Gastrocnemius medialis (tissue), 4 donors: ENCODE data around the gene CDH23.

Experiments
- POLR2A ChIP-seq, 2 donors: fragments of 450-650 bp; IDR thresholded peaks; one replicate each; pipeline ENCODE4 v1.6.1; 2017; ENCODE audit warnings: antibody characterized with exemption in 2 of 2, mild to moderate bottlenecking in 2 of 2, moderate library complexity in 2 of 2
- TF ChIP-seq, protein P1 (sequence below), 5 experiments: fragments of 450-650 bp in 3 of 5; fragments of 200-600 bp in 2 of 5; sonication (generic) in 2 of 5; IDR thresholded peaks in 4 of 5; conservative IDR thresholded peaks in 1 of 5; 1 replicate in 4 of 5; 2 replicates in 1 of 5; pipeline ENCODE4 v1.5.1; 2016 to 2019; ENCODE audit warnings: antibody characterized with exemption in 5 of 5, mild to moderate bottlenecking in 3 of 5, moderate library complexity in 3 of 5

GRCh38 chr10:71805776-71806703 lies 409.3 kb downstream of the CDH23 start:
- TF ChIP-seq, protein P1, sequence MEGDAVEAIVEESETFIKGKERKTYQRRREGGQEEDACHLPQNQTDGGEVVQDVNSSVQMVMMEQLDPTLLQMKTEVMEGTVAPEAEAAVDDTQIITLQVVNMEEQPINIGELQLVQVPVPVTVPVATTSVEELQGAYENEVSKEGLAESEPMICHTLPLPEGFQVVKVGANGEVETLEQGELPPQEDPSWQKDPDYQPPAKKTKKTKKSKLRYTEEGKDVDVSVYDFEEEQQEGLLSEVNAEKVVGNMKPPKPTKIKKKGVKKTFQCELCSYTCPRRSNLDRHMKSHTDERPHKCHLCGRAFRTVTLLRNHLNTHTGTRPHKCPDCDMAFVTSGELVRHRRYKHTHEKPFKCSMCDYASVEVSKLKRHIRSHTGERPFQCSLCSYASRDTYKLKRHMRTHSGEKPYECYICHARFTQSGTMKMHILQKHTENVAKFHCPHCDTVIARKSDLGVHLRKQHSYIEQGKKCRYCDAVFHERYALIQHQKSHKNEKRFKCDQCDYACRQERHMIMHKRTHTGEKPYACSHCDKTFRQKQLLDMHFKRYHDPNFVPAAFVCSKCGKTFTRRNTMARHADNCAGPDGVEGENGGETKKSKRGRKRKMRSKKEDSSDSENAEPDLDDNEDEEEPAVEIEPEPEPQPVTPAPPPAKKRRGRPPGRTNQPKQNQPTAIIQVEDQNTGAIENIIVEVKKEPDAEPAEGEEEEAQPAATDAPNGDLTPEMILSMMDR (IDR thresholded peaks at IDR 0.05 in 4 of 5, conservative IDR thresholded peaks at IDR 0.05 in 1 of 5) = no peak
- TF ChIP-seq POLR2A (IDR thresholded peaks at IDR 0.05) = no peak
